WTC11 (cell line): Measurements from ENCODE around the gene ADAMTS7. TPM values are rescaled to one million over a fixed set of nuclear protein-coding genes. Genes with fewer than 3 reads are reported as not detected.

ENCODE experiments used
- HMGA2 ChIP-seq: fragments of 250-450 bp; sonication (Bioruptor Pico); IDR thresholded peaks from 2 replicates; pipeline ENCODE4 v1.4.0; 2021; ENCODE audit warnings: mild to moderate bottlenecking, moderate library complexity
- IRF2 ChIP-seq: sonication (generic); formaldehyde crosslinking; IDR thresholded peaks from 2 replicates; pipeline ENCODE4 v1.8.0; 2022; ENCODE audit warnings: low read depth, missing genetic modification reagents, borderline replicate concordance
- NR3C1 ChIP-seq: sonication (generic); formaldehyde crosslinking; conservative IDR thresholded peaks from 2 replicates; pipeline ENCODE4 v1.8.1; 2023; ENCODE audit warnings: low read depth, mild to moderate bottlenecking, missing genetic modification reagents
- SOX15 ChIP-seq: fragments of 250-450 bp; sonication (Bioruptor Pico); IDR thresholded peaks from 2 replicates; pipeline ENCODE4 v1.9.0; 2021; ENCODE audit warnings: mild to moderate bottlenecking
- SP1 ChIP-seq: sonication (generic); formaldehyde crosslinking; conservative IDR thresholded peaks from 2 replicates; pipeline ENCODE4 v1.8.1; 2022; ENCODE audit warnings: missing genetic modification reagents
- TCF7 ChIP-seq: sonication (generic); formaldehyde crosslinking; IDR thresholded peaks from 2 replicates; pipeline ENCODE4 v1.8.0; 2022; ENCODE audit warnings: mild to moderate bottlenecking, low read depth, missing genetic modification reagents, moderate library complexity
- ZNF671 ChIP-seq: fragments of 250-450 bp; sonication (Bioruptor Pico); IDR thresholded peaks from 2 replicates; pipeline ENCODE4 v1.8.0; 2021; ENCODE audit warnings: mild to moderate bottlenecking
- total RNA-seq: library from RNA; stranded (reverse); gene quantifications from 3 replicates; pipeline ENCODE4 v1.2.3, GENCODE V29; 2021
- TF ChIP-seq, protein P1 (sequence below): sonication (generic); formaldehyde crosslinking; IDR thresholded peaks from 2 replicates; pipeline ENCODE4 v1.8.0; 2023; ENCODE audit warnings: missing genetic modification reagents, mild to moderate bottlenecking, borderline replicate concordance
- TF ChIP-seq, protein P2 (sequence below): fragments of 250-450 bp; sonication (Bioruptor Pico); IDR thresholded peaks from 2 replicates; pipeline ENCODE4 v1.9.0; 2021; ENCODE audit warnings: mild to moderate bottlenecking
- TF ChIP-seq, protein P3 (sequence below): sonication (generic); formaldehyde crosslinking; IDR thresholded peaks from 2 replicates; pipeline ENCODE4 v1.8.0; 2022; ENCODE audit warnings: missing genetic modification reagents
- TF ChIP-seq, protein P4 (sequence below): sonication (generic); formaldehyde crosslinking; IDR thresholded peaks from 2 replicates; pipeline ENCODE4 v1.8.0; 2023; ENCODE audit warnings: mild to moderate bottlenecking, missing genetic modification reagents
- TF ChIP-seq, protein P5 (sequence below): fragments of 250-450 bp; sonication (Bioruptor Pico); IDR thresholded peaks from 2 replicates; pipeline ENCODE4 v1.9.0; 2021; ENCODE audit warnings: mild to moderate bottlenecking, borderline replicate concordance

The ADAMTS7 gene
- total RNA-seq, 1 experiment from 2014 or later, result 70.3 TPM

DNA sequence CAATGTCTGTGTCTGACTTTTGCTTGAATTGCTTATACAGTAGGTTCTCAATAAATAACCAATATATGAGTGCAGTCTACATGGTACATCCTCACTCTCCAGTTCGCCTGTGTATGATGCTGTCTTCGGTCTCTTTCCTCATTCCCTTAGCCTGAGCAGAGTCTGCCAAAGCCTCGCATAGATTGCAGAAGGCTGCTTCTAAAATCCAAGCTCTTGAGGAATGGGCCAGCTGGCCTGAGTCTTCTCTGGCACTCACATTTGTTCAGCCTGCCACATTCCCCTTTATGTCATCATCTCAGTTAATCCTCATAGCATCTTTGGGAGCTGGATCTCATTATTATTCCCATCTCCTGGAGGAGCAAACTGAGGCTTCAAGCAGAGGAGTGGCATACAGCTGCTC is 27.2 kb upstream of the ADAMTS7 start (continued):
- TF ChIP-seq, protein P1, sequence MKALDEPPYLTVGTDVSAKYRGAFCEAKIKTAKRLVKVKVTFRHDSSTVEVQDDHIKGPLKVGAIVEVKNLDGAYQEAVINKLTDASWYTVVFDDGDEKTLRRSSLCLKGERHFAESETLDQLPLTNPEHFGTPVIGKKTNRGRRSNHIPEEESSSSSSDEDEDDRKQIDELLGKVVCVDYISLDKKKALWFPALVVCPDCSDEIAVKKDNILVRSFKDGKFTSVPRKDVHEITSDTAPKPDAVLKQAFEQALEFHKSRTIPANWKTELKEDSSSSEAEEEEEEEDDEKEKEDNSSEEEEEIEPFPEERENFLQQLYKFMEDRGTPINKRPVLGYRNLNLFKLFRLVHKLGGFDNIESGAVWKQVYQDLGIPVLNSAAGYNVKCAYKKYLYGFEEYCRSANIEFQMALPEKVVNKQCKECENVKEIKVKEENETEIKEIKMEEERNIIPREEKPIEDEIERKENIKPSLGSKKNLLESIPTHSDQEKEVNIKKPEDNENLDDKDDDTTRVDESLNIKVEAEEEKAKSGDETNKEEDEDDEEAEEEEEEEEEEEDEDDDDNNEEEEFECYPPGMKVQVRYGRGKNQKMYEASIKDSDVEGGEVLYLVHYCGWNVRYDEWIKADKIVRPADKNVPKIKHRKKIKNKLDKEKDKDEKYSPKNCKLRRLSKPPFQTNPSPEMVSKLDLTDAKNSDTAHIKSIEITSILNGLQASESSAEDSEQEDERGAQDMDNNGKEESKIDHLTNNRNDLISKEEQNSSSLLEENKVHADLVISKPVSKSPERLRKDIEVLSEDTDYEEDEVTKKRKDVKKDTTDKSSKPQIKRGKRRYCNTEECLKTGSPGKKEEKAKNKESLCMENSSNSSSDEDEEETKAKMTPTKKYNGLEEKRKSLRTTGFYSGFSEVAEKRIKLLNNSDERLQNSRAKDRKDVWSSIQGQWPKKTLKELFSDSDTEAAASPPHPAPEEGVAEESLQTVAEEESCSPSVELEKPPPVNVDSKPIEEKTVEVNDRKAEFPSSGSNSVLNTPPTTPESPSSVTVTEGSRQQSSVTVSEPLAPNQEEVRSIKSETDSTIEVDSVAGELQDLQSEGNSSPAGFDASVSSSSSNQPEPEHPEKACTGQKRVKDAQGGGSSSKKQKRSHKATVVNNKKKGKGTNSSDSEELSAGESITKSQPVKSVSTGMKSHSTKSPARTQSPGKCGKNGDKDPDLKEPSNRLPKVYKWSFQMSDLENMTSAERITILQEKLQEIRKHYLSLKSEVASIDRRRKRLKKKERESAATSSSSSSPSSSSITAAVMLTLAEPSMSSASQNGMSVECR, result no peak
- TF ChIP-seq SOX15 (CRISPR knock-in tag), result no peak
- TF ChIP-seq ZNF671 (CRISPR knock-in tag), result no peak
- TF ChIP-seq, protein P2, sequence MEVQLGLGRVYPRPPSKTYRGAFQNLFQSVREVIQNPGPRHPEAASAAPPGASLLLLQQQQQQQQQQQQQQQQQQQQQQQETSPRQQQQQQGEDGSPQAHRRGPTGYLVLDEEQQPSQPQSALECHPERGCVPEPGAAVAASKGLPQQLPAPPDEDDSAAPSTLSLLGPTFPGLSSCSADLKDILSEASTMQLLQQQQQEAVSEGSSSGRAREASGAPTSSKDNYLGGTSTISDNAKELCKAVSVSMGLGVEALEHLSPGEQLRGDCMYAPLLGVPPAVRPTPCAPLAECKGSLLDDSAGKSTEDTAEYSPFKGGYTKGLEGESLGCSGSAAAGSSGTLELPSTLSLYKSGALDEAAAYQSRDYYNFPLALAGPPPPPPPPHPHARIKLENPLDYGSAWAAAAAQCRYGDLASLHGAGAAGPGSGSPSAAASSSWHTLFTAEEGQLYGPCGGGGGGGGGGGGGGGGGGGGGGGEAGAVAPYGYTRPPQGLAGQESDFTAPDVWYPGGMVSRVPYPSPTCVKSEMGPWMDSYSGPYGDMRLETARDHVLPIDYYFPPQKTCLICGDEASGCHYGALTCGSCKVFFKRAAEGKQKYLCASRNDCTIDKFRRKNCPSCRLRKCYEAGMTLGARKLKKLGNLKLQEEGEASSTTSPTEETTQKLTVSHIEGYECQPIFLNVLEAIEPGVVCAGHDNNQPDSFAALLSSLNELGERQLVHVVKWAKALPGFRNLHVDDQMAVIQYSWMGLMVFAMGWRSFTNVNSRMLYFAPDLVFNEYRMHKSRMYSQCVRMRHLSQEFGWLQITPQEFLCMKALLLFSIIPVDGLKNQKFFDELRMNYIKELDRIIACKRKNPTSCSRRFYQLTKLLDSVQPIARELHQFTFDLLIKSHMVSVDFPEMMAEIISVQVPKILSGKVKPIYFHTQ, result no peak
- TF ChIP-seq, protein P3, sequence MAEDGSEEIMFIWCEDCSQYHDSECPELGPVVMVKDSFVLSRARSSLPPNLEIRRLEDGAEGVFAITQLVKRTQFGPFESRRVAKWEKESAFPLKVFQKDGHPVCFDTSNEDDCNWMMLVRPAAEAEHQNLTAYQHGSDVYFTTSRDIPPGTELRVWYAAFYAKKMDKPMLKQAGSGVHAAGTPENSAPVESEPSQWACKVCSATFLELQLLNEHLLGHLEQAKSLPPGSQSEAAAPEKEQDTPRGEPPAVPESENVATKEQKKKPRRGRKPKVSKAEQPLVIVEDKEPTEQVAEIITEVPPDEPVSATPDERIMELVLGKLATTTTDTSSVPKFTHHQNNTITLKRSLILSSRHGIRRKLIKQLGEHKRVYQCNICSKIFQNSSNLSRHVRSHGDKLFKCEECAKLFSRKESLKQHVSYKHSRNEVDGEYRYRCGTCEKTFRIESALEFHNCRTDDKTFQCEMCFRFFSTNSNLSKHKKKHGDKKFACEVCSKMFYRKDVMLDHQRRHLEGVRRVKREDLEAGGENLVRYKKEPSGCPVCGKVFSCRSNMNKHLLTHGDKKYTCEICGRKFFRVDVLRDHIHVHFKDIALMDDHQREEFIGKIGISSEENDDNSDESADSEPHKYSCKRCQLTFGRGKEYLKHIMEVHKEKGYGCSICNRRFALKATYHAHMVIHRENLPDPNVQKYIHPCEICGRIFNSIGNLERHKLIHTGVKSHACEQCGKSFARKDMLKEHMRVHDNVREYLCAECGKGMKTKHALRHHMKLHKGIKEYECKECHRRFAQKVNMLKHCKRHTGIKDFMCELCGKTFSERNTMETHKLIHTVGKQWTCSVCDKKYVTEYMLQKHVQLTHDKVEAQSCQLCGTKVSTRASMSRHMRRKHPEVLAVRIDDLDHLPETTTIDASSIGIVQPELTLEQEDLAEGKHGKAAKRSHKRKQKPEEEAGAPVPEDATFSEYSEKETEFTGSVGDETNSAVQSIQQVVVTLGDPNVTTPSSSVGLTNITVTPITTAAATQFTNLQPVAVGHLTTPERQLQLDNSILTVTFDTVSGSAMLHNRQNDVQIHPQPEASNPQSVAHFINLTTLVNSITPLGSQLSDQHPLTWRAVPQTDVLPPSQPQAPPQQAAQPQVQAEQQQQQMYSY, result no peak
- no peak for TF ChIP-seq NR3C1
- TF ChIP-seq IRF2 (CRISPR knock-in tag), result no peak
- TF ChIP-seq, protein P4, sequence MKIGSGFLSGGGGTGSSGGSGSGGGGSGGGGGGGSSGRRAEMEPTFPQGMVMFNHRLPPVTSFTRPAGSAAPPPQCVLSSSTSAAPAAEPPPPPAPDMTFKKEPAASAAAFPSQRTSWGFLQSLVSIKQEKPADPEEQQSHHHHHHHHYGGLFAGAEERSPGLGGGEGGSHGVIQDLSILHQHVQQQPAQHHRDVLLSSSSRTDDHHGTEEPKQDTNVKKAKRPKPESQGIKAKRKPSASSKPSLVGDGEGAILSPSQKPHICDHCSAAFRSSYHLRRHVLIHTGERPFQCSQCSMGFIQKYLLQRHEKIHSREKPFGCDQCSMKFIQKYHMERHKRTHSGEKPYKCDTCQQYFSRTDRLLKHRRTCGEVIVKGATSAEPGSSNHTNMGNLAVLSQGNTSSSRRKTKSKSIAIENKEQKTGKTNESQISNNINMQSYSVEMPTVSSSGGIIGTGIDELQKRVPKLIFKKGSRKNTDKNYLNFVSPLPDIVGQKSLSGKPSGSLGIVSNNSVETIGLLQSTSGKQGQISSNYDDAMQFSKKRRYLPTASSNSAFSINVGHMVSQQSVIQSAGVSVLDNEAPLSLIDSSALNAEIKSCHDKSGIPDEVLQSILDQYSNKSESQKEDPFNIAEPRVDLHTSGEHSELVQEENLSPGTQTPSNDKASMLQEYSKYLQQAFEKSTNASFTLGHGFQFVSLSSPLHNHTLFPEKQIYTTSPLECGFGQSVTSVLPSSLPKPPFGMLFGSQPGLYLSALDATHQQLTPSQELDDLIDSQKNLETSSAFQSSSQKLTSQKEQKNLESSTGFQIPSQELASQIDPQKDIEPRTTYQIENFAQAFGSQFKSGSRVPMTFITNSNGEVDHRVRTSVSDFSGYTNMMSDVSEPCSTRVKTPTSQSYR, result no peak
- no peak for TF ChIP-seq SP1 (CRISPR knock-in tag)
- TF ChIP-seq HMGA2 (CRISPR knock-in tag), result no peak
- TF ChIP-seq TCF7 (CRISPR knock-in tag), result no peak
- TF ChIP-seq, protein P5, sequence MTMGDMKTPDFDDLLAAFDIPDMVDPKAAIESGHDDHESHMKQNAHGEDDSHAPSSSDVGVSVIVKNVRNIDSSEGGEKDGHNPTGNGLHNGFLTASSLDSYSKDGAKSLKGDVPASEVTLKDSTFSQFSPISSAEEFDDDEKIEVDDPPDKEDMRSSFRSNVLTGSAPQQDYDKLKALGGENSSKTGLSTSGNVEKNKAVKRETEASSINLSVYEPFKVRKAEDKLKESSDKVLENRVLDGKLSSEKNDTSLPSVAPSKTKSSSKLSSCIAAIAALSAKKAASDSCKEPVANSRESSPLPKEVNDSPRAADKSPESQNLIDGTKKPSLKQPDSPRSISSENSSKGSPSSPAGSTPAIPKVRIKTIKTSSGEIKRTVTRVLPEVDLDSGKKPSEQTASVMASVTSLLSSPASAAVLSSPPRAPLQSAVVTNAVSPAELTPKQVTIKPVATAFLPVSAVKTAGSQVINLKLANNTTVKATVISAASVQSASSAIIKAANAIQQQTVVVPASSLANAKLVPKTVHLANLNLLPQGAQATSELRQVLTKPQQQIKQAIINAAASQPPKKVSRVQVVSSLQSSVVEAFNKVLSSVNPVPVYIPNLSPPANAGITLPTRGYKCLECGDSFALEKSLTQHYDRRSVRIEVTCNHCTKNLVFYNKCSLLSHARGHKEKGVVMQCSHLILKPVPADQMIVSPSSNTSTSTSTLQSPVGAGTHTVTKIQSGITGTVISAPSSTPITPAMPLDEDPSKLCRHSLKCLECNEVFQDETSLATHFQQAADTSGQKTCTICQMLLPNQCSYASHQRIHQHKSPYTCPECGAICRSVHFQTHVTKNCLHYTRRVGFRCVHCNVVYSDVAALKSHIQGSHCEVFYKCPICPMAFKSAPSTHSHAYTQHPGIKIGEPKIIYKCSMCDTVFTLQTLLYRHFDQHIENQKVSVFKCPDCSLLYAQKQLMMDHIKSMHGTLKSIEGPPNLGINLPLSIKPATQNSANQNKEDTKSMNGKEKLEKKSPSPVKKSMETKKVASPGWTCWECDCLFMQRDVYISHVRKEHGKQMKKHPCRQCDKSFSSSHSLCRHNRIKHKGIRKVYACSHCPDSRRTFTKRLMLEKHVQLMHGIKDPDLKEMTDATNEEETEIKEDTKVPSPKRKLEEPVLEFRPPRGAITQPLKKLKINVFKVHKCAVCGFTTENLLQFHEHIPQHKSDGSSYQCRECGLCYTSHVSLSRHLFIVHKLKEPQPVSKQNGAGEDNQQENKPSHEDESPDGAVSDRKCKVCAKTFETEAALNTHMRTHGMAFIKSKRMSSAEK (CRISPR knock-in tag), result no peak
